Neuronal stem cell (in vitro differentiated cells): ENCODE data around the gene WWOX.

Experiments used
- DNase-seq: peaks from one replicate; pipeline ENCODE4 v3.0.0-alpha.2; 2013; ENCODE audit warnings: low spot score
- H2AFZ ChIP-seq: one replicate; pipeline ENCODE4 v1.6.1; 2013; ENCODE audit warnings: mild to moderate bottlenecking, low read length, inconsistent platforms
- H2AK5ac ChIP-seq: 2 replicates; pipeline ENCODE4 v1.6.1; 2013; ENCODE audit warnings: low read depth, mild to moderate bottlenecking, inconsistent platforms, low read length, moderate library complexity, mixed read lengths
- H2BK120ac ChIP-seq: 2 replicates; pipeline ENCODE4 v1.6.1; 2013; ENCODE audit warnings: low read depth, mild to moderate bottlenecking, inconsistent platforms, low read length, moderate library complexity, mixed read lengths
- H2BK12ac ChIP-seq: one replicate; pipeline ENCODE4 v1.6.1; 2013; ENCODE audit warnings: low read length, inconsistent platforms
- H2BK15ac ChIP-seq: 2 replicates; pipeline ENCODE4 v1.6.1; 2013; ENCODE audit warnings: mild to moderate bottlenecking, low read length, inconsistent platforms, mixed read lengths
- H2BK5ac ChIP-seq: one replicate; pipeline ENCODE4 v1.6.1; 2013; ENCODE audit warnings: inconsistent platforms, mild to moderate bottlenecking, low read length, moderate library complexity
- H3K14ac ChIP-seq: one replicate; pipeline ENCODE4 v1.6.1; 2013; ENCODE audit warnings: low read length, inconsistent platforms
- H3K18ac ChIP-seq: 2 replicates; pipeline ENCODE4 v1.6.1; 2013; ENCODE audit warnings: low read length, inconsistent platforms
- H3K23ac ChIP-seq: 2 replicates; pipeline ENCODE4 v1.6.1; 2013; ENCODE audit warnings: low read depth, mild to moderate bottlenecking, mixed read lengths, low read length, inconsistent platforms; ENCODE audit not compliant: poor library complexity
- H3K27ac ChIP-seq: replicated peaks from 3 replicates; pipeline ENCODE4 v1.5.1; 2013; ENCODE audit warnings: low read length, inconsistent platforms
- H3K27me3 ChIP-seq, 3 experiments: 2 replicates each; pipeline ENCODE4 v1.6.1; 2013; ENCODE audit warnings: low read length in 3 of 3, mild to moderate bottlenecking in 2 of 3, inconsistent platforms in 1 of 3, low read depth in 1 of 3, mixed read lengths in 1 of 3, moderate library complexity in 1 of 3; ENCODE audit not compliant: control insufficient read depth in 3 of 3, insufficient read depth in 3 of 3
- H3K36me3 ChIP-seq, 2 donors: replicated peaks in 1 of 2; 2 replicates each; pipeline ENCODE4 v1.6.1; 2013; ENCODE audit warnings: low read length in 2 of 2; ENCODE audit not compliant: control insufficient read depth in 2 of 2, insufficient read depth in 2 of 2
- H3K4ac ChIP-seq: 2 replicates; pipeline ENCODE4 v1.6.1; 2013; ENCODE audit warnings: inconsistent platforms, mild to moderate bottlenecking, low read length, moderate library complexity
- H3K4me1 ChIP-seq, 2 donors: 1 replicate in 1 of 2; 2 replicates in 1 of 2; pipeline ENCODE4 v1.6.1; 2013; ENCODE audit warnings: low read length in 2 of 2, low read depth in 1 of 2; ENCODE audit not compliant: control insufficient read depth in 2 of 2, insufficient read depth in 1 of 2
- H3K4me2 ChIP-seq: one replicate; pipeline ENCODE4 v1.6.1; 2013; ENCODE audit warnings: mild to moderate bottlenecking, low read length, inconsistent platforms; ENCODE audit not compliant: insufficient read depth, poor library complexity, severe bottlenecking
- H3K4me3 ChIP-seq, 2 donors: 2 replicates each; pipeline ENCODE4 v1.5.1; 2013; ENCODE audit warnings: low read length in 2 of 2, mild to moderate bottlenecking in 2 of 2, inconsistent platforms in 1 of 2, moderate library complexity in 1 of 2
- H3K79me1 ChIP-seq: one replicate; pipeline ENCODE4 v1.6.1; 2013; ENCODE audit warnings: low read depth, mild to moderate bottlenecking, inconsistent platforms, low read length, moderate library complexity
- H3K9ac ChIP-seq: one replicate; pipeline ENCODE4 v1.6.1; 2013; ENCODE audit warnings: mild to moderate bottlenecking, low read depth, low read length, inconsistent platforms; ENCODE audit not compliant: poor library complexity
- H3K9me3 ChIP-seq, 2 donors: replicated peaks in 1 of 2; 2 replicates each; pipeline versions ENCODE3 to v1.6.1; 2013; ENCODE audit warnings: low read length in 2 of 2, mild to moderate bottlenecking in 2 of 2, inconsistent platforms in 1 of 2, low read depth in 1 of 2, mixed read lengths in 1 of 2, moderate library complexity in 1 of 2; ENCODE audit not compliant: control insufficient read depth in 2 of 2, insufficient read depth in 1 of 2
- H4K8ac ChIP-seq: one replicate; pipeline ENCODE4 v1.6.1; 2013; ENCODE audit warnings: low read depth, mild to moderate bottlenecking, inconsistent platforms, low read length, moderate library complexity
- H4K91ac ChIP-seq: one replicate; pipeline ENCODE4 v1.6.1; 2013; ENCODE audit warnings: low read length, low read depth, mild to moderate bottlenecking, inconsistent platforms; ENCODE audit not compliant: poor library complexity
- WGBS, 2 donors: extraction: QIAGEN DNeasy Blood & Tissue Kit; methylation state at CpG; one replicate each; pipeline ENCODE4 v1.1.7; 2013; ENCODE audit warnings: missing lambda C conversion rate in 2 of 2, mixed read lengths in 1 of 2; ENCODE audit not compliant: insufficient read length in 2 of 2, insufficient replicate concordance in 1 of 2; ENCODE audit errors: extremely low coverage in 2 of 2; 5-methylcytosine and 5-hydroxymethylcytosine counted together

The WWOX gene

GRCh38 chr16:78479723-78480122 is 380.3 kb downstream of the WWOX start:
- Histone ChIP-seq H2AK5ac (no peak overlapping the region), H3K4me3 (no peak overlapping the region), H2BK120ac (no peak overlapping the region), H3K27me3 (no peaks in the 10 kb centered on the region), H3K18ac (no peak overlapping the region), H2AFZ (no peak overlapping the region), H3K79me1 (no peaks in the 10 kb centered on the region), H3K36me3 (no peaks in the 10 kb centered on the region), H4K8ac (no peak overlapping the region), H3K9ac (no peak overlapping the region), H3K23ac (no peak overlapping the region), H2BK5ac (no peak overlapping the region), H3K14ac (no peak overlapping the region), H2BK15ac (no peak overlapping the region), H3K4me1 (peaks cover 5 to 7% of the 10 kb centered on the region in 2 donors), H3K4ac (no peak overlapping the region), H3K9me3 (no peaks in the 10 kb centered on the region), H3K4me2 (no peak overlapping the region), H2BK12ac (no peak overlapping the region), H3K27ac (no peak overlapping the region), H4K91ac (no peak overlapping the region)
- no CpG with 5 or more reads among the region's 2 CpGs for WGBS, 2 donors
- no peak for DNase-seq

GRCh38 chr16:78480588-78480987 is 381.1 kb downstream of the WWOX start:
- no peak overlapping the region for H3K18ac ChIP-seq
- no peak overlapping the region for H3K27ac ChIP-seq
- no peak overlapping the region for H4K91ac ChIP-seq
- H3K36me3 ChIP-seq: no peaks in the 10 kb centered on the region
- H3K23ac ChIP-seq: no peak overlapping the region
- H2BK15ac ChIP-seq: no peak overlapping the region
- no peaks in the 10 kb centered on the region for H3K9me3 ChIP-seq
- no peak overlapping the region for H4K8ac ChIP-seq
- no CpG with 5 or more reads among the region's 2 CpGs for WGBS, 2 donors
- H2BK120ac ChIP-seq: no peak overlapping the region
- no peak overlapping the region for H2BK5ac ChIP-seq
- no peak overlapping the region for H2AFZ ChIP-seq
- no peak overlapping the region for H2BK12ac ChIP-seq
- H3K79me1 ChIP-seq: no peaks in the 10 kb centered on the region
- no peak for DNase-seq
- H3K4me3 ChIP-seq: no peak overlapping the region
- H3K9ac ChIP-seq: no peak overlapping the region
- H3K4me1 ChIP-seq: peaks cover 5 to 11% of the 10 kb centered on the region in 2 donors
- no peak overlapping the region for H2AK5ac ChIP-seq
- no peak overlapping the region for H3K14ac ChIP-seq
- H3K4ac ChIP-seq: no peak overlapping the region
- no peak overlapping the region for H3K4me2 ChIP-seq
- H3K27me3 ChIP-seq: no peaks in the 10 kb centered on the region

DNA sequence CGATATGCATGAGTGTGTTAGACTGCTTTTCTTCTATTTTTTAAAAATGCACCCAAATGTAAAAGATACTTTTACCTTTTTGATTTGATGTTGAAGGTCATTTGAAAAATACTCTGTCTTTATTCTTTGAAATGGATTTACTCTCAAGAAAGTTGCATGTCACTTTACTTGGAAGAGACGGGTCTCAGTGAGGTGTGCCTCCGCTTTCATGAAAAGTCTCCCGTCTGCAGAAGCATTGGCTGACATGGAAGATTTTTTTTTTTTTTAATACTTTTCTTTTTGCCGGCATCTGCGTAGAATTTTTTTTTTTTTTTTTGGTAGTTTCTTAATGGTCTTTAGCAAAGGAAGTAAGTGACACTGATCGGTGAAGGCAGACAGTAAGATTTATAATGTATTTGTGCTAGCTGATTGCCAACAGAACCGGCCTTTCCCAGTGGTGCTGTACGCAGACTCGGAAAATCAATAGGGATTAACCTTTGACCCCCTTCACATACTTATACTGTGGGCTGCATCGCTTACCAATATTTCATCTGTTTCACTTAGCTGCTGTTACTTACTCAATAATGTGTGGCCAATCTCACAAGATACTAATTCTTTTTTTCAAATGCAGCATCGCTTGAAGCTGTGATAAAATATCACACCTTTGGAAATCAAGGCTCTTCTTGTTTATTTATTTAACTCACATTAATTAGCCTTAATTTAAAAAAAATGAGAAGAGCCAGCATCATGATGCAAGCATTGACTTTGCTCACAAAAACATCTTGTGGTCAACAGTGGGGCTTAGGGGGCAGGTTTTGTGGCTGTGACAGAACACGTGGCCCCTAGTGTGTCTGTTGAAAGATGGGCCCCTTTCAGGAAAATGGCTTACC is 383.9 kb downstream of the WWOX start:
- peaks cover 0 to under 1% of the 10 kb centered on the region in 2 donors for H3K9me3 ChIP-seq
- H3K4me1 ChIP-seq: peaks cover 5 to 11% of the 10 kb centered on the region in 2 donors
- H2BK15ac ChIP-seq: no peak overlapping the region
- no peak overlapping the region for H4K8ac ChIP-seq
- H3K79me1 ChIP-seq: no peaks in the 10 kb centered on the region
- H3K4me3 ChIP-seq: no peak overlapping the region
- H3K27me3 ChIP-seq: no peaks in the 10 kb centered on the region
- H2BK12ac ChIP-seq: no peak overlapping the region
- H2BK120ac ChIP-seq: no peak overlapping the region
- no peak overlapping the region for H3K4ac ChIP-seq
- no peaks in the 10 kb centered on the region for H3K36me3 ChIP-seq
- no peak overlapping the region for H3K18ac ChIP-seq
- H2BK5ac ChIP-seq: no peak overlapping the region
- no CpG with 5 or more reads among the region's 13 CpGs for WGBS, 2 donors
- H3K27ac ChIP-seq: no peak overlapping the region
- no peak overlapping the region for H2AFZ ChIP-seq
- no peak for DNase-seq
- H2AK5ac ChIP-seq: no peak overlapping the region
- no peak overlapping the region for H3K4me2 ChIP-seq
- no peak overlapping the region for H4K91ac ChIP-seq
- no peak overlapping the region for H3K14ac ChIP-seq
- H3K9ac ChIP-seq: no peak overlapping the region
- no peak overlapping the region for H3K23ac ChIP-seq

GRCh38 chr16:78484509-78485058 is 385.1 kb downstream of the WWOX start:
- H2AK5ac ChIP-seq: no peak overlapping the region
- H3K4me1 ChIP-seq: peaks cover 4 to 15% of the 10 kb centered on the region in 2 donors
- H4K91ac ChIP-seq: no peak overlapping the region
- no peak overlapping the region for H2BK12ac ChIP-seq
- no peak overlapping the region for H3K23ac ChIP-seq
- no peak overlapping the region for H3K14ac ChIP-seq
- no peaks in the 10 kb centered on the region for H3K79me1 ChIP-seq
- no peak overlapping the region for H4K8ac ChIP-seq
- no peak overlapping the region for H2BK5ac ChIP-seq
- H3K4ac ChIP-seq: no peak overlapping the region
- H2AFZ ChIP-seq: no peak overlapping the region
- DNase-seq: no peak
- peaks cover 0 to 6% of the 10 kb centered on the region in 2 donors for H3K9me3 ChIP-seq
- H2BK15ac ChIP-seq: no peak overlapping the region
- H3K4me2 ChIP-seq: no peak overlapping the region
- no peak overlapping the region for H3K4me3 ChIP-seq
- no peak overlapping the region for H3K9ac ChIP-seq
- no peak overlapping the region for H3K27ac ChIP-seq
- WGBS, 2 donors: no CpG with 5 or more reads among the region's 9 CpGs
- H3K18ac ChIP-seq: no peak overlapping the region
- no peak overlapping the region for H2BK120ac ChIP-seq
- no peaks in the 10 kb centered on the region for H3K27me3 ChIP-seq
- H3K36me3 ChIP-seq: no peaks in the 10 kb centered on the region
